ENCODE measurements around the gene JMJD1C.

GRCh38 chr10:63436225-63436624, 29.6 kb downstream of the JMJD1C start:
- TF ChIP-seq CTCF (conservative IDR thresholded peaks at IDR 0.05), result no peak
- no peak for TF ChIP-seq ZFX (IDR thresholded peaks at IDR 0.05)

All from C4-2B (cell line).